Caco-2 (cell line): Measurements from ENCODE around the gene RNU6-8. TPM values are rescaled to one million over a fixed set of nuclear protein-coding genes. Genes with fewer than 3 reads are reported as not detected.

Experiments used
- BruUV-seq: library from RNA; stranded (reverse); fragments of 400-500 nt; replicated peaks from 2 replicates; lab custom pipeline; 2021; lab: Mats Ljungman, UMichigan
- CTCF ChIA-PET: fragments of 300-600 bp; sonication (Branson Sonifier 250); formaldehyde crosslinking; loops from one replicate; lab custom pipeline; 2022; ENCODE audit warnings: antibody characterized with exemption; lab: Charles Lee
- POLR2A ChIA-PET: fragments of 300-600 bp; sonication (Branson Sonifier 250); formaldehyde crosslinking; loops from one replicate; lab custom pipeline; 2022; ENCODE audit warnings: antibody characterized with exemption; lab: Charles Lee
- DNase-seq, 2 experiments: peaks; one replicate each; pipeline versions ENCODE4 v3.0.0 to v3.0.0-alpha.2; 2020 to 2022
- H3K27me3 ChIP-seq: replicated peaks from 2 replicates; pipeline ENCODE4 v1.6.0; 2011; ENCODE audit warnings: low read length; ENCODE audit not compliant: control insufficient read depth, insufficient read depth
- H3K36me3 ChIP-seq: 2 replicates; pipeline ENCODE4 v1.5.1; 2011; ENCODE audit warnings: low read length; ENCODE audit not compliant: control insufficient read depth, insufficient read depth
- H3K4me1 ChIP-seq: fragments of 250-450 bp; sonication (Bioruptor Pico); 2 replicates; pipeline ENCODE4 v1.5.1; 2020; ENCODE audit warnings: mild to moderate bottlenecking
- H3K4me3 ChIP-seq: 2 replicates; pipeline ENCODE4 v1.5.1; 2011; ENCODE audit warnings: low read depth, mild to moderate bottlenecking, control low read depth, low read length
- H3K9me3 ChIP-seq: fragments of 250-450 bp; sonication (Bioruptor Pico); 2 replicates; pipeline ENCODE4 v1.5.1; 2020; ENCODE audit warnings: mild to moderate bottlenecking, moderate library complexity
- H3K27ac Mint-ChIP-seq: one replicate; pipeline ENCODE4 v1.8.0; 2022; ENCODE audit warnings: mixed read lengths; ENCODE audit not compliant: unreplicated experiment
- H3K27me3 Mint-ChIP-seq: one replicate; pipeline ENCODE4 v1.8.0; 2022; ENCODE audit warnings: mixed read lengths; ENCODE audit not compliant: insufficient read depth, unreplicated experiment
- H3K36me3 Mint-ChIP-seq: one replicate; pipeline ENCODE4 v1.8.0; 2022; ENCODE audit warnings: mild to moderate bottlenecking, mixed read lengths; ENCODE audit not compliant: insufficient read depth, unreplicated experiment
- H3K4me1 Mint-ChIP-seq: one replicate; pipeline ENCODE4 v1.8.0; 2022; ENCODE audit warnings: low read depth, mixed read lengths; ENCODE audit not compliant: unreplicated experiment
- H3K4me3 Mint-ChIP-seq: one replicate; pipeline ENCODE4 v1.8.0; 2022; ENCODE audit warnings: mild to moderate bottlenecking, moderate library complexity, mixed read lengths; ENCODE audit not compliant: unreplicated experiment
- H3K9me3 Mint-ChIP-seq: one replicate; pipeline ENCODE4 v1.8.0; 2022; ENCODE audit warnings: mixed read lengths; ENCODE audit not compliant: unreplicated experiment
- CTCF ChIP-seq, 2 experiments: fragments of 200-600 bp in 1 of 2; IDR thresholded peaks; 1 replicate in 1 of 2; 2 replicates in 1 of 2; pipeline versions ENCODE4 v1.5.1 to v1.8.0; 2011 to 2022; ENCODE audit warnings: antibody characterized with exemption in 1 of 2, control low read depth in 1 of 2, inconsistent platforms in 1 of 2, low read depth in 1 of 2, low read length in 1 of 2, mild to moderate bottlenecking in 1 of 2, moderate library complexity in 1 of 2; ENCODE audit not compliant: insufficient read depth in 1 of 2, severe bottlenecking in 1 of 2, unreplicated experiment in 1 of 2
- intact Hi-C: fragments of 100-400 bp; cut with micrococcal nuclease; formaldehyde crosslinking; loops from one replicate; pipeline ENCODE4 v1.10.0; 2022; ENCODE audit not compliant: unreplicated experiment
- total RNA-seq: library from RNA; stranded (reverse); gene quantifications from 2 replicates; pipeline ENCODE4 v1.2.3, GENCODE V29; 2022

Gene RNU6-8
- total RNA-seq, 1 experiment from 2014 or later, result not detected

DNA sequence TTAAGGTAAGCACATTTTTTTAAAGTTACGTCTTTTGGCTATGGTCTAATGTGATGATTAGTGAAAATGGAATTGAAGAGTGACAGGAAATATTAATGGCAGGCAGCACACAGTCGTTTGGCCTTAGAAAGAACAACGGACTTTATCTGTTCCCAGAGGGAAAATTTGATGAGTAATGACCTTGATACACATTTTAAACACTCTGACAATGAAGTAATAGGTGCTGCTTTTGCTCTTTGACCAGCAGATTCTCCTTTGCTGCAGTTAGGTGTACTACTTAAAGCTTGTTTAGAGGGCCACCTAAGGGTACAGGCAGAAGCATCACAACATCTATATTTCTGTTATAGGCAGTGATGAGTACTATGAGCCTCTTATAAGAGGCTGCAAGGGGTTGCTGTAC is 27.1 kb upstream of the RNU6-8 start:
- TF ChIP-seq CTCF (IDR thresholded peaks at IDR 0.05; ENCODE audit: insufficient read depth in 1 of 2, low read depth in 1 of 2, low read length in 1 of 2, severe bottlenecking in 1 of 2, unreplicated experiment in 1 of 2), result no peak
- H3K27me3 ChIP-seq, result no peaks in the 10 kb centered on the region
- H3K4me1 Mint-ChIP-seq, result peaks cover 13% of the 10 kb centered on the region
- no peak overlapping the region for H3K4me3 ChIP-seq
- no peaks in the 10 kb centered on the region for H3K36me3 ChIP-seq
- H3K27ac Mint-ChIP-seq, result no peak overlapping the region
- H3K36me3 Mint-ChIP-seq, result no peaks in the 10 kb centered on the region
- ChIA-PET POLR2A (no interaction called here), CTCF (no interaction called here)
- no peak for DNase-seq
- H3K4me1 ChIP-seq, result peaks cover 24% of the 10 kb centered on the region
- BruUV-seq, result no TSS peak
- no peaks in the 10 kb centered on the region for H3K9me3 ChIP-seq
- H3K4me3 Mint-ChIP-seq, result no peak overlapping the region
- H3K9me3 Mint-ChIP-seq, result no peaks in the 10 kb centered on the region
- H3K27me3 Mint-ChIP-seq, result no peaks in the 10 kb centered on the region
- intact Hi-C loops, result no loop called here

DNA sequence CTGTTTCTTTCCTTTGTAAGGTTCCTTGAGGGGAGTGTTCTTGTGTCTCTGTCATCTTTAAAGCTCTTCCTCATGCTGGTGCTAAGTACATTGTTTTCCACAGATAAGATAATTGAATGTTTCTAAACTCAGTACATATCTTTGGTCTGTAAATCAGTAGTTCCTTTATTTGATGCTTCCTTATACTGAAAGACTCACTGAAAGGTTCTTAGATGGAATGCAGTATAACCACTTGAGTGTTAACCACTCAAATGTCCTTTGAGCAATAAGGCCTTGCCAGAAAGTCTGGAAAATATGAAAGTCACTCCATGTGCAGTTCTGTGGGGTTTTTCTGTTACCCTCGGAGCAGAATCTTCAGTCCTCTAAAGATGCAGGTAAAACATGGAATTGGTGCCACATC is 23.0 kb upstream of the RNU6-8 start:
- ChIA-PET CTCF (interaction anchor here (0.6 kb wide), 1 partner anchor 753 kb away, joined by 4 read pairs; no protein-coding TSS in a partner anchor), POLR2A (no interaction called here)
- H3K4me3 Mint-ChIP-seq, result no peak overlapping the region
- H3K27ac Mint-ChIP-seq, result peak overlapping the region; percentile 40
- no peaks in the 10 kb centered on the region for H3K9me3 ChIP-seq
- TF ChIP-seq CTCF (IDR thresholded peaks at IDR 0.05; ENCODE audit: insufficient read depth in 1 of 2, low read depth in 1 of 2, low read length in 1 of 2, severe bottlenecking in 1 of 2, unreplicated experiment in 1 of 2), result no peak
- peaks cover 35% of the 10 kb centered on the region for H3K4me1 ChIP-seq
- H3K9me3 Mint-ChIP-seq, result no peaks in the 10 kb centered on the region
- no peaks in the 10 kb centered on the region for H3K36me3 Mint-ChIP-seq
- H3K4me1 Mint-ChIP-seq, result peaks cover 27% of the 10 kb centered on the region
- no peak for DNase-seq
- BruUV-seq, result no TSS peak
- no peaks in the 10 kb centered on the region for H3K27me3 ChIP-seq
- no peaks in the 10 kb centered on the region for H3K36me3 ChIP-seq
- no peaks in the 10 kb centered on the region for H3K27me3 Mint-ChIP-seq
- intact Hi-C loops, result no loop called here
- H3K4me3 ChIP-seq, result no peak overlapping the region

DNA sequence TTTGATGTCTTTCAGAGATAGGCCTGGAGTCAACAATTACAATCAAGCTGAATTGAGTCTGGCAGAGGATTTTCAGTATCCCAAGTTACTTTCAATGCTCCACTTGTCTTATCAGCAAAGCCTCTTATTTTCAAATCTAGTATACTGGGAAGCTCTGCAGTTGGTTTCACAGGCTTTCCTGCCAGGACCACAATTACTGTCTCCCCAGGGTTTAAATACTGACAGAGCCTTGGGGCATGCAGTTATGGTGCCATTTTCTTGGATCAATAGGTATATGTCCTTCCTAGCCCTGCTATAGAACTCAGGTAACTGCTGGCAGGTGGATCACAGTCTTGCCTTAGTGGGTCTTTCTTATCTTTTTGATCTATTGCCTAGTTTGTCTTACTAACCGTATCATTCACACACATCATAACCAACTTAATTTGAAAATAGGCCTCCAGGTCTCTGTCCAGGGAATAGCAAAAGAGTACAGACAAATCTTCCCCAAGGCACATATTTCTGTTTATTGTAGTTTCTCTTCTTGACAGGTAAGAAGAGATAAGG is 22.4 kb upstream of the RNU6-8 start:
- ChIA-PET POLR2A (no interaction called here), CTCF (interaction anchor here (0.6 kb wide), 1 partner anchor 752 kb away, joined by 4 read pairs; no protein-coding TSS in a partner anchor)
- no peaks in the 10 kb centered on the region for H3K27me3 ChIP-seq
- Mint-ChIP-seq H3K4me3 (no peak overlapping the region), H3K36me3 (peaks cover 5% of the 10 kb centered on the region), H3K27ac (peak overlapping the region; percentile 40), H3K9me3 (no peaks in the 10 kb centered on the region), H3K4me1 (peaks cover 27% of the 10 kb centered on the region), H3K27me3 (no peaks in the 10 kb centered on the region)
- peaks cover 41% of the 10 kb centered on the region for H3K4me1 ChIP-seq
- no peaks in the 10 kb centered on the region for H3K9me3 ChIP-seq
- intact Hi-C loops, result no loop called here
- no peak for TF ChIP-seq CTCF (IDR thresholded peaks at IDR 0.05; ENCODE audit: insufficient read depth in 1 of 2, low read depth in 1 of 2, low read length in 1 of 2, severe bottlenecking in 1 of 2, unreplicated experiment in 1 of 2)
- no peak overlapping the region for H3K4me3 ChIP-seq
- no TSS peak for BruUV-seq
- DNase-seq, result no peak
- no peaks in the 10 kb centered on the region for H3K36me3 ChIP-seq
